H9 (cell line): ENCODE results near the gene RAB2B. TPM values are rescaled to one million over a fixed set of nuclear protein-coding genes. Genes with fewer than 3 reads are reported as not detected.
A peak's percentile ranks its signal among the peaks of the same experiment; 100 is the strongest.

ENCODE experiments used
- DNase-seq: peaks from one replicate; pipeline ENCODE4 v3.0.0-alpha.2; 2017
- H2AFZ ChIP-seq: one replicate; pipeline ENCODE4 v1.6.1; 2013; ENCODE audit warnings: mild to moderate bottlenecking, low read length, control low read depth, moderate library complexity
- H2AK5ac ChIP-seq: 2 replicates; pipeline ENCODE4 v1.6.1; 2013; ENCODE audit warnings: low read length, control low read depth, mixed read lengths; ENCODE audit not compliant: insufficient read length
- H2BK120ac ChIP-seq: one replicate; pipeline ENCODE4 v1.6.1; 2013; ENCODE audit warnings: low read depth, mild to moderate bottlenecking, low read length, control low read depth, inconsistent platforms; ENCODE audit not compliant: poor library complexity, severe bottlenecking
- H2BK12ac ChIP-seq: 2 replicates; pipeline ENCODE4 v1.6.1; 2013; ENCODE audit warnings: low read length, control low read depth, mixed read lengths, low read depth; ENCODE audit not compliant: insufficient read length
- H2BK15ac ChIP-seq: 2 replicates; pipeline ENCODE4 v1.6.1; 2013; ENCODE audit warnings: low read depth, low read length, control low read depth
- H2BK20ac ChIP-seq: one replicate; pipeline ENCODE4 v1.6.1; 2013; ENCODE audit warnings: low read depth, mild to moderate bottlenecking, low read length, control low read depth, inconsistent platforms; ENCODE audit not compliant: poor library complexity, severe bottlenecking
- H2BK5ac ChIP-seq: 2 replicates; pipeline ENCODE4 v1.6.1; 2013; ENCODE audit warnings: low read length, control low read depth, mixed read lengths; ENCODE audit not compliant: insufficient read length
- H3K14ac ChIP-seq: 2 replicates; pipeline ENCODE4 v1.6.1; 2013; ENCODE audit warnings: low read length, control low read depth; ENCODE audit not compliant: insufficient read depth
- H3K18ac ChIP-seq: 2 replicates; pipeline ENCODE4 v1.6.1; 2013; ENCODE audit warnings: low read depth, mild to moderate bottlenecking, mixed read lengths, low read length, control low read depth; ENCODE audit not compliant: insufficient read length
- H3K23ac ChIP-seq: 2 replicates; pipeline ENCODE4 v1.6.1; 2013; ENCODE audit warnings: low read length, control low read depth, mixed read lengths, low read depth; ENCODE audit not compliant: insufficient read length
- H3K23me2 ChIP-seq: 2 replicates; pipeline ENCODE4 v1.6.1; 2013; ENCODE audit warnings: low read depth, mild to moderate bottlenecking, mixed read lengths, low read length, control low read depth; ENCODE audit not compliant: insufficient read length, poor library complexity, severe bottlenecking
- H3K27ac ChIP-seq: 2 replicates; pipeline ENCODE4 v1.5.1; 2013; ENCODE audit warnings: low read length, control low read depth, mixed read lengths, low read depth; ENCODE audit not compliant: insufficient read length
- H3K27me3 ChIP-seq: 2 replicates; pipeline ENCODE4 v1.6.1; 2013; ENCODE audit warnings: low read length, control low read depth, inconsistent platforms; ENCODE audit not compliant: insufficient read depth
- H3K4ac ChIP-seq: 2 replicates; pipeline ENCODE4 v1.6.1; 2013; ENCODE audit warnings: low read depth, mild to moderate bottlenecking, control low read depth, inconsistent platforms, low read length, moderate library complexity
- H3K4me1 ChIP-seq: 2 replicates; pipeline ENCODE4 v1.6.1; 2013; ENCODE audit warnings: low read length, control low read depth, inconsistent platforms; ENCODE audit not compliant: insufficient read depth
- H3K4me2 ChIP-seq: 2 replicates; pipeline ENCODE4 v1.6.1; 2013; ENCODE audit warnings: low read length, control low read depth, mixed read lengths; ENCODE audit not compliant: insufficient read length, insufficient read depth
- H3K56ac ChIP-seq: 2 replicates; pipeline ENCODE4 v1.6.1; 2013; ENCODE audit warnings: low read depth, mild to moderate bottlenecking, mixed read lengths, low read length, control low read depth; ENCODE audit not compliant: insufficient read length
- H3K79me1 ChIP-seq: 2 replicates; pipeline ENCODE4 v1.6.1; 2013; ENCODE audit warnings: low read depth, mild to moderate bottlenecking, moderate library complexity, low read length, control low read depth, inconsistent platforms; ENCODE audit not compliant: insufficient read depth, poor library complexity, severe bottlenecking
- H3K79me2 ChIP-seq: 2 replicates; pipeline ENCODE4 v1.6.1; 2013; ENCODE audit warnings: low read length, control low read depth, inconsistent platforms; ENCODE audit not compliant: insufficient read depth
- H3K9ac ChIP-seq: 2 replicates; pipeline ENCODE4 v1.6.1; 2013; ENCODE audit warnings: low read length, control low read depth, mixed read lengths; ENCODE audit not compliant: insufficient read length; ENCODE audit errors: extremely low read depth
- H3K9me3 ChIP-seq: one replicate; pipeline ENCODE4 v1.6.1; 2013; ENCODE audit warnings: low read depth, low read length, inconsistent platforms; ENCODE audit not compliant: control insufficient read depth
- H3T11ph ChIP-seq: one replicate; pipeline ENCODE4 v1.6.1; 2013; ENCODE audit warnings: mild to moderate bottlenecking, low read length, control low read depth, inconsistent platforms
- H4K20me1 ChIP-seq: one replicate; pipeline ENCODE4 v1.6.1; 2013; ENCODE audit not compliant: control insufficient read depth, insufficient read length, insufficient read depth
- H4K5ac ChIP-seq: 2 replicates; pipeline ENCODE4 v1.6.1; 2013; ENCODE audit warnings: low read depth, mild to moderate bottlenecking, mixed read lengths, low read length, control low read depth; ENCODE audit not compliant: insufficient read length
- H4K8ac ChIP-seq: replicated peaks from 2 replicates; pipeline ENCODE4 v1.6.1; 2013; ENCODE audit warnings: low read length, control low read depth, mixed read lengths, low read depth; ENCODE audit not compliant: insufficient read length
- H4K91ac ChIP-seq: 2 replicates; pipeline ENCODE4 v1.6.1; 2013; ENCODE audit warnings: low read depth, mild to moderate bottlenecking, moderate library complexity, mixed read lengths, low read length, control low read depth; ENCODE audit not compliant: insufficient read length
- H3K27ac Mint-ChIP-seq, 3 experiments: 2 replicates in 2 of 3; 3 replicates in 1 of 3; pipeline ENCODE4 v1.8.0; 2020 to 2021; ENCODE audit warnings: mixed read lengths in 3 of 3, mild to moderate bottlenecking in 1 of 3, moderate library complexity in 1 of 3
- H3K27me3 Mint-ChIP-seq: 2 replicates; pipeline ENCODE4 v1.8.0; 2021; ENCODE audit warnings: low read depth, mild to moderate bottlenecking, moderate library complexity, mixed read lengths
- H3K36me3 Mint-ChIP-seq, 3 experiments: 2 replicates in 2 of 3; 3 replicates in 1 of 3; pipeline ENCODE4 v1.8.0; 2020 to 2021; ENCODE audit warnings: low read depth in 3 of 3, mixed read lengths in 3 of 3; ENCODE audit not compliant: insufficient read depth in 1 of 3
- H3K4me1 Mint-ChIP-seq, 2 experiments: 2 replicates each; pipeline ENCODE4 v1.8.0; 2020; ENCODE audit warnings: mixed read lengths in 2 of 2
- H3K4me3 Mint-ChIP-seq, 2 experiments: 2 replicates in 1 of 2; 3 replicates in 1 of 2; pipeline ENCODE4 v1.8.0; 2020 to 2021; ENCODE audit warnings: mild to moderate bottlenecking in 2 of 2, mixed read lengths in 2 of 2, moderate library complexity in 1 of 2
- H3K9me3 Mint-ChIP-seq, 2 experiments: 2 replicates in 1 of 2; 3 replicates in 1 of 2; pipeline ENCODE4 v1.8.0; 2020; ENCODE audit warnings: mild to moderate bottlenecking in 2 of 2, mixed read lengths in 2 of 2, moderate library complexity in 1 of 2
- CTCF ChIP-seq: fragments of 200-600 bp; sonication (generic); conservative IDR thresholded peaks from 3 replicates; pipeline ENCODE4 v1.8.0; 2021; ENCODE audit warnings: antibody characterized with exemption, mild to moderate bottlenecking
- WGBS: extraction: QIAGEN DNeasy Blood & Tissue Kit; methylation state at CpG from one replicate; pipeline ENCODE4 v1.1.7; 2013; ENCODE audit warnings: missing lambda C conversion rate, low lambda C conversion rate, mixed read lengths; ENCODE audit not compliant: insufficient read length; ENCODE audit errors: extremely low coverage; 5-methylcytosine and 5-hydroxymethylcytosine counted together
- total RNA-seq: library from RNA; stranded (reverse); gene quantifications from 2 replicates; pipeline ENCODE4 v1.2.1, GENCODE V29; 2021

RAB2B gene
- total RNA-seq, 1 experiment from 2014 or later = 27.9 TPM

GRCh38 chr14:21496453-21496852, 19.7 kb upstream of the RAB2B start:
- H4K91ac ChIP-seq = no peak overlapping the region
- no peak overlapping the region for H3K56ac ChIP-seq
- no peak overlapping the region for H2BK120ac ChIP-seq
- WGBS = no CpG with 5 or more reads among the region's 2 CpGs
- no peak overlapping the region for H2BK15ac ChIP-seq
- H2BK20ac ChIP-seq = no peak overlapping the region
- H3K9me3 Mint-ChIP-seq = no peaks in the 10 kb centered on the region
- H3K4me1 ChIP-seq = no peaks in the 10 kb centered on the region; the same call in 1 of the 2 replicates
- H4K8ac ChIP-seq = no peak overlapping the region
- no peak overlapping the region for H3K4me3 Mint-ChIP-seq
- peaks cover 31 to 33% of the 10 kb centered on the region in 2 experiments for H3K4me1 Mint-ChIP-seq
- H3K9ac ChIP-seq = no peak overlapping the region
- H3K27ac Mint-ChIP-seq = peak overlapping the region; percentile 39 to 77 (median 66); a peak in 3 of 7 replicates
- no peak overlapping the region for H3K27ac ChIP-seq
- H3K9me3 ChIP-seq = no peaks in the 10 kb centered on the region
- no peak overlapping the region for H3K4me2 ChIP-seq
- no peak overlapping the region for H3K23ac ChIP-seq
- H3K79me1 ChIP-seq = no peaks in the 10 kb centered on the region
- H3K14ac ChIP-seq = no peak overlapping the region
- H3K4ac ChIP-seq = no peak overlapping the region
- H3K79me2 ChIP-seq = no peaks in the 10 kb centered on the region
- H3T11ph ChIP-seq = no peak overlapping the region
- no peaks in the 10 kb centered on the region for H4K20me1 ChIP-seq
- H3K18ac ChIP-seq = no peak overlapping the region
- no peaks in the 10 kb centered on the region for H3K27me3 Mint-ChIP-seq
- H3K36me3 Mint-ChIP-seq = peaks cover 73 to 92% (median 82%) of the 10 kb centered on the region in 3 experiments
- no peaks in the 10 kb centered on the region for H3K23me2 ChIP-seq
- no peaks in the 10 kb centered on the region for H3K27me3 ChIP-seq
- no peak overlapping the region for H4K5ac ChIP-seq
- H2BK12ac ChIP-seq = no peak overlapping the region
- H2AK5ac ChIP-seq = no peak overlapping the region
- H2AFZ ChIP-seq = no peak overlapping the region
- DNase-seq = no peak
- no peak for TF ChIP-seq CTCF
- no peak overlapping the region for H2BK5ac ChIP-seq
